CD4-positive, alpha-beta T cell (primary cell): Measurements from ENCODE around the gene HMCN2. TPM values are rescaled to one million over a fixed set of nuclear protein-coding genes. Genes with fewer than 3 reads are reported as not detected.

Source experiments
- ATAC-seq: fragments of 200-7000 bp; cut with Tn5 transposase; one replicate; pipeline ENCODE4 v1.10.0; 2022; ENCODE audit warnings: mild to moderate bottlenecking; ENCODE audit not compliant: poor library complexity
- CTCF ChIA-PET: fragments of 350-600 bp; sonication (Branson Sonifier 250); formaldehyde crosslinking; loops from one replicate; lab custom pipeline; 2021; ENCODE audit warnings: antibody characterized with exemption, inconsistent platforms; lab: Charles Lee
- POLR2A ChIA-PET: fragments of 350-600 bp; sonication (Branson Sonifier 250); formaldehyde crosslinking; loops from one replicate; lab custom pipeline; 2021; ENCODE audit warnings: antibody characterized with exemption, inconsistent platforms; lab: Charles Lee
- DNase-seq, 14 experiments: peaks; one replicate each; pipeline ENCODE4 v3.0.0-alpha.2; 2013 to 2020; ENCODE audit warnings: mixed read lengths in 2 of 14
- H3K27ac ChIP-seq, 2 donors: one replicate each; pipeline versions ENCODE4 v1.5.1 to v1.7.0; 2013; ENCODE audit warnings: low read length in 2 of 2, low read depth in 1 of 2, mild to moderate bottlenecking in 1 of 2
- H3K27me3 ChIP-seq, 2 experiments: 1 replicate in 1 of 2; 2 replicates in 1 of 2; pipeline versions ENCODE4 v1.6.1 to v1.7.0; 2013; ENCODE audit warnings: low read length in 2 of 2, control low read depth in 1 of 2, mild to moderate bottlenecking in 1 of 2, moderate library complexity in 1 of 2; ENCODE audit not compliant: insufficient read depth in 2 of 2, control insufficient read depth in 1 of 2
- H3K36me3 ChIP-seq: one replicate; pipeline ENCODE4 v1.6.1; 2013; ENCODE audit warnings: low read length, control low read depth; ENCODE audit not compliant: insufficient read depth
- H3K4me1 ChIP-seq: one replicate; pipeline ENCODE4 v1.6.1; 2013; ENCODE audit warnings: low read length, control low read depth; ENCODE audit not compliant: insufficient read depth
- H3K4me3 ChIP-seq: one replicate; pipeline ENCODE4 v1.5.1; 2013; ENCODE audit warnings: mild to moderate bottlenecking, low read length, moderate library complexity
- H3K9me3 ChIP-seq, 2 experiments: 1 replicate in 1 of 2; 2 replicates in 1 of 2; pipeline versions ENCODE4 v1.6.1 to v1.7.0; 2013; ENCODE audit warnings: low read length in 2 of 2, mild to moderate bottlenecking in 2 of 2, control low read depth in 1 of 2, moderate library complexity in 1 of 2; ENCODE audit not compliant: control insufficient read depth in 1 of 2, insufficient read depth in 1 of 2
- H3K27ac Mint-ChIP-seq: one replicate; pipeline ENCODE4 v1.8.0; 2020; ENCODE audit warnings: mixed read lengths
- H3K27me3 Mint-ChIP-seq: one replicate; pipeline ENCODE4 v1.8.0; 2021; ENCODE audit warnings: mixed read lengths
- H3K36me3 Mint-ChIP-seq: one replicate; pipeline ENCODE4 v1.8.0; 2021; ENCODE audit warnings: low read depth, mixed read lengths
- H3K4me1 Mint-ChIP-seq: one replicate; pipeline ENCODE4 v1.8.0; 2021; ENCODE audit warnings: low read depth, mixed read lengths
- H3K4me3 Mint-ChIP-seq: one replicate; pipeline ENCODE4 v1.8.0; 2020; ENCODE audit warnings: mild to moderate bottlenecking, mixed read lengths
- H3K9me3 Mint-ChIP-seq: one replicate; pipeline ENCODE4 v1.8.0; 2020; ENCODE audit warnings: mixed read lengths
- intact Hi-C, 2 experiments: fragments of 100-400 bp; cut with DNase I in 1 of 2; cut with micrococcal nuclease in 1 of 2; formaldehyde crosslinking; loops; one replicate each; pipeline versions ENCODE4 v1.15.1 to v1.9.0; 2023 to 2025; cut with DNase I, micrococcal nuclease
- total RNA-seq, 174 experiments: library from RNA in 2 of 174; stranded (reverse) in 2 of 174; gene quantifications; one replicate each; pipeline ENCODE4 v1.2.3 and lab custom pipeline; 2021 to 2026
- TF ChIP-seq, protein P1 (sequence below): fragments of 200-600 bp; IDR thresholded peaks from one replicate; pipeline ENCODE4 v1.8.0; 2022; ENCODE audit warnings: antibody characterized with exemption, mild to moderate bottlenecking

The HMCN2 gene
- total RNA-seq, 2 experiments from 2014 or later: not detected

DNA sequence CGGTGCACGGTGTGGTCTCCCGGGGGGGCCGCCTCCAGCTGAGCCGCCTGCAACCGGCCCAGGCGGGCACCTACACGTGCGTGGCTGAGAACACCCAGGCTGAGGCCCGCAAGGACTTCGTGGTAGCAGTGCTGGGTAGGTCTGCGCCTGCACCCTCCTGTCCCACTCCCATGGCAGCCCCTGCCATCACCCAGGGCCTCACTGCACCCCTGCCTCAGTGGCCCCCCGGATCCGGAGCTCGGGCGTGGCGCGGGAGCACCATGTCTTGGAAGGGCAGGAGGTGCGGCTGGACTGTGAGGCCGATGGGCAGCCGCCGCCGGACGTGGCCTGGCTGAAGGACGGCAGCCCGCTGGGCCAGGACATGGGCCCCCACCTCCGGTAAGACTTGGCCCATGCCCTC is 125.4 kb downstream of the HMCN2 start:
- ChIA-PET CTCF (no interaction called here), POLR2A (no interaction called here)
- Histone ChIP-seq H3K27me3 (no peaks in the 10 kb centered on the region), H3K27ac (no peak overlapping the region), H3K9me3 (no peaks in the 10 kb centered on the region), H3K4me3 (no peak overlapping the region), H3K4me1 (no peaks in the 10 kb centered on the region), H3K36me3 (no peaks in the 10 kb centered on the region)
- TF ChIP-seq, protein P1, sequence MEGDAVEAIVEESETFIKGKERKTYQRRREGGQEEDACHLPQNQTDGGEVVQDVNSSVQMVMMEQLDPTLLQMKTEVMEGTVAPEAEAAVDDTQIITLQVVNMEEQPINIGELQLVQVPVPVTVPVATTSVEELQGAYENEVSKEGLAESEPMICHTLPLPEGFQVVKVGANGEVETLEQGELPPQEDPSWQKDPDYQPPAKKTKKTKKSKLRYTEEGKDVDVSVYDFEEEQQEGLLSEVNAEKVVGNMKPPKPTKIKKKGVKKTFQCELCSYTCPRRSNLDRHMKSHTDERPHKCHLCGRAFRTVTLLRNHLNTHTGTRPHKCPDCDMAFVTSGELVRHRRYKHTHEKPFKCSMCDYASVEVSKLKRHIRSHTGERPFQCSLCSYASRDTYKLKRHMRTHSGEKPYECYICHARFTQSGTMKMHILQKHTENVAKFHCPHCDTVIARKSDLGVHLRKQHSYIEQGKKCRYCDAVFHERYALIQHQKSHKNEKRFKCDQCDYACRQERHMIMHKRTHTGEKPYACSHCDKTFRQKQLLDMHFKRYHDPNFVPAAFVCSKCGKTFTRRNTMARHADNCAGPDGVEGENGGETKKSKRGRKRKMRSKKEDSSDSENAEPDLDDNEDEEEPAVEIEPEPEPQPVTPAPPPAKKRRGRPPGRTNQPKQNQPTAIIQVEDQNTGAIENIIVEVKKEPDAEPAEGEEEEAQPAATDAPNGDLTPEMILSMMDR: no peak
- intact Hi-C loops: no loop called here
- no peak for DNase-seq
- H3K4me3 Mint-ChIP-seq: no peak overlapping the region
- ATAC-seq: no peak
- no peaks in the 10 kb centered on the region for H3K9me3 Mint-ChIP-seq
- H3K4me1 Mint-ChIP-seq: no peaks in the 10 kb centered on the region
- no peaks in the 10 kb centered on the region for H3K36me3 Mint-ChIP-seq
- peaks cover 5% of the 10 kb centered on the region for H3K27me3 Mint-ChIP-seq
- no peak overlapping the region for H3K27ac Mint-ChIP-seq

DNA sequence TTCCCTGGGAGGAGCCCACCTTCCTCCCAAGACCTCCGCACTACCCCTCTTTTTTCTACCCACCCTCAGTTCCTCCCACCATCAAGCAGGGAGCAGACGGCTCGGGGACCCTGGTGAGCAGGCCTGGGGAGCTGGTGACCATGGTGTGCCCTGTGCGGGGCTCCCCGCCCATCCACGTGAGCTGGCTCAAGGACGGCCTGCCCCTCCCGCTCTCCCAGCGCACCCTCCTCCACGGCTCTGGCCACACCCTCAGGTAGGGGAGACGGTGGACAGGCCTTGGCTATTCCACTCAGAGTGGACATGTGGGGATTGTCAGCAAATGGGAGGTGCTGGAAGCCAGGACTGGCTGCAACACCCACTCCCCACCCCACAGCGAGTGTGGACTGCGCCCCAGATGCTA is 126.3 kb downstream of the HMCN2 start:
- POLR2A ChIA-PET: no interaction called here
- Mint-ChIP-seq H3K4me3 (no peak overlapping the region), H3K27me3 (peaks cover 5% of the 10 kb centered on the region), H3K27ac (no peak overlapping the region), H3K36me3 (no peaks in the 10 kb centered on the region), H3K4me1 (no peaks in the 10 kb centered on the region), H3K9me3 (no peaks in the 10 kb centered on the region)
- Histone ChIP-seq H3K4me3 (no peak overlapping the region), H3K36me3 (no peaks in the 10 kb centered on the region), H3K9me3 (no peaks in the 10 kb centered on the region), H3K27ac (no peak overlapping the region), H3K27me3 (no peaks in the 10 kb centered on the region), H3K4me1 (no peaks in the 10 kb centered on the region)
- ATAC-seq: no peak
- intact Hi-C loops: no loop called here
- CTCF ChIA-PET: no interaction called here
- TF ChIP-seq, protein P1: no peak
- no peak for DNase-seq

DNA sequence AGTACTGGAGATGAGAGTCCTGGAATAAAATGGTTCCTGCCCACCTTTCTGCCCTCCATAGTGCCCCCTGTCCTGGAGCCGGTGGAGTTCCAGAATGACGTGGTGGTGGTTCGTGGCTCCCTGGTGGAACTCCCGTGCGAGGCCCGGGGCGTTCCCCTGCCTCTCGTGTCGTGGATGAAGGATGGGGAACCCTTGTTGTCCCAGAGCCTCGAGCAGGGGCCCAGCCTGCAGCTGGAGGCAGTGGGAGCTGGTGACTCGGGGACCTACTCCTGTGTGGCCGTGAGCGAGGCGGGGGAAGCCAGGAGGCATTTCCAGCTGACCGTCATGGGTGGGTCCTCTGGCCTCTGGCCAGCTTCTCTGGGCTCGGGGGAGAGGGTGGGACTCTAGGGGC is 128.1 kb downstream of the HMCN2 start:
- H3K27me3 ChIP-seq: no peaks in the 10 kb centered on the region
- H3K9me3 ChIP-seq: no peaks in the 10 kb centered on the region
- no peak for ATAC-seq
- H3K27ac ChIP-seq: no peak overlapping the region
- no peak overlapping the region for H3K4me3 ChIP-seq
- intact Hi-C loops: no loop called here
- Mint-ChIP-seq H3K9me3 (no peaks in the 10 kb centered on the region), H3K27ac (no peak overlapping the region), H3K4me1 (no peaks in the 10 kb centered on the region), H3K4me3 (no peak overlapping the region), H3K27me3 (peaks cover 5% of the 10 kb centered on the region), H3K36me3 (no peaks in the 10 kb centered on the region)
- no peaks in the 10 kb centered on the region for H3K36me3 ChIP-seq
- ChIA-PET CTCF (no interaction called here), POLR2A (no interaction called here)
- TF ChIP-seq, protein P1: no peak
- no peaks in the 10 kb centered on the region for H3K4me1 ChIP-seq
- no peak for DNase-seq
